GM18508 (cell line): ENCODE data around the gene RPN2.

Experiments
- ATAC-seq: cut with Tn5 transposase; IDR thresholded peaks from one replicate; pipeline ENCODE4 v1.9.1; 2021; ENCODE audit warnings: moderate number of reproducible peaks; ENCODE audit not compliant: insufficient read depth, unreplicated experiment

Gene RPN2

GRCh38 chr20:37261714-37262113 lies 82.6 kb downstream of the RPN2 start, which contains the start of gene GHRH:
GHRH (minus strand) TSS chr20:37261814; CDS start chr20:37256889, 4,925 bp downstream.
- ATAC-seq = no peak

- no peak for ATAC-seq
These were observed 83.4 kb downstream of the RPN2 start for GRCh38 chr20:37262505-37262904.

- no peak for ATAC-seq
These were observed 84.6 kb downstream of the RPN2 start for GRCh38 chr20:37263686-37264085.

DNA sequence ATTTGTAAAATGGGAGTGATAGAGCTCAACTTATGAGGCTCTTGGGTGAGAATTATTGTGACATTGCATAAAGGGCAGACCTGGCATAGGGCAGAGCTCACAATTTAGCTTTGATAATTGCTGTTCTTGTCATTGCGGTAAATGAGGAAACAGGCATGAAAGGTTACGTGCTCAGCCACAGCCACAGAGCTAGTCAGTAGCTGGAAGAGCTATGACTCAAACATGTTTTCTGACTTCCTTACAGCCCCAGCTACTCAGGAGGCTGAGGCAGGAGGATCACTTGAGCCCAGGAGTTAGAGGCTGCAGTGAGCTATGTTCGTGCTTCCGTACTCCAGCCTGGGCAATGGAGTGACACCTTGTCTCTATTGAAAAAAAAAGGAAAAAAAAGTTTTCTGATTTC lies 86.0 kb downstream of the RPN2 start:
- ATAC-seq = no peak

GRCh38 chr20:37266940-37267666 lies 88.0 kb downstream of the RPN2 start:
- ATAC-seq = no peak

DNA sequence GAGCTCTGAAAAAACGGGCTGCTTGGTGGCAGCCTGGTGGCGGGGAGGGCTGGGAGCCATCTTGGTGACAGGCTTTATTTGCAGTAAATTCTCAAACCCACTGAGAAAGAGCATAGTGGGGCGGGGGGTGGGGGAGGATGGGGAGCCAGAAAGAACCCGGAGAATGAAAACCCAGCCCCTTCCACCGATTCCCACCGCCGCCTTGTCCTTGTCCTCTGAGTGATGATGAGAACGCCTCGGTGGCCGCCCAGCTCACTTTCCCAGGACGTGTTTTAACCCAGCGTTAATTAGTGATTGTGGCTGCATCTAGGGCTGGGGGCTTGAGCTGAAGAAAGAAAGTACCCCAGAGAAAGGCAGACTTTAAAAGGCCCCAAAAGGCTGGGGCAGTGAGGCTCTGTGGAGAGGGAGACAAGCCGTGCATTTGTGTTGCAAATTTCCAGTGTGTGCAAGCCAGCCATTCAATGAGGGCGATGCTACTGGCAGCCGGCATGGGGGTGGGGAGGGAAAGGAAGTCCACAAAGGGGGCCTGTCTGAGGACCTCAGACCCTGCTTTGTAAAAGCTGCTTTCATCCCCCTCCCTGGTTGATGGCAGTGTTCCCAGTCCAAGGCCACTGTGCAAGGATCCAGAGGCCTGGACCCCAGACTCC lies 88.7 kb downstream of the RPN2 start:
- no peak for ATAC-seq

DNA sequence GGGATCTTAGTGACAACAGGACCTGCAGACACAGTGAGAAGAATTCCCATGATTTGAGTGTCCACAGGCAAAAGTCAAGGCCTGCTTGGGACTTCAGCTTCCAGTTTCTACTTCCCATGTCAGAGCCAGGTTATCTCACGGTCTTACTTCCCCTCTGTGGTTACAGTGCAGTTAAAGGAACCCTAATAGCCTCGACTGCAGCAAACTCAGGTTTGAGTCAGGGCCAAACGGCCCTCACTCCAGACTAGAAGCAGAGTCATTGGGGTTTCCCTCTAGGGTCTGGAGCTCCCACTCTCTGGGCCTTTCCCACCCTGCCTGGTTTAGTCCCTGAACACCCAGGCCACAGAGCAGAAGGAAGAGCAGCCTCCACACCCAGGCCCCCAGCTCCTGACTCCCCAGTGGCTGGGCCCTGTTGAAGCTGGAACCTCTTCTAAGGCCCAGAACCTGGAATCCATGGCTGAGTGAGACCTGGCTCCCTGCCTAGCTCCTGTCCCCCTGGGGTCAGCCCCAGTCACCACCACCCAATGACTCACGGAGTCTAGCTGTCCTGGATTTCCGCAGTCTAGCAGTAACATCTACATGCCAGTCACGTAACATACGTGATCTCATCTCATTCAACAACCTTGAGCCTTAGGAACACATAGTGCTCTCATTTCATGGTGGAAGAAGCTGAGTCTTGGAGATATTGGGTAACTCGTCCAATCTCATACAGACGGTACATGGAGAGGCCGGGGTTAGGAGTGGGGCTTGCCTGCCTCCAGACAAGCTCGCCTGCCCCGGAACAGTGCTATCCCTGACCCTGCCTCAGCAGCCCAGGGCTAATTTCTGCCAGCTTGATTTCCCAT lies 91.7 kb downstream of the RPN2 start:
- ATAC-seq = no peak

- no peak for ATAC-seq
These were observed 92.3 kb downstream of the RPN2 start for GRCh38 chr20:37271421-37271768.

DNA sequence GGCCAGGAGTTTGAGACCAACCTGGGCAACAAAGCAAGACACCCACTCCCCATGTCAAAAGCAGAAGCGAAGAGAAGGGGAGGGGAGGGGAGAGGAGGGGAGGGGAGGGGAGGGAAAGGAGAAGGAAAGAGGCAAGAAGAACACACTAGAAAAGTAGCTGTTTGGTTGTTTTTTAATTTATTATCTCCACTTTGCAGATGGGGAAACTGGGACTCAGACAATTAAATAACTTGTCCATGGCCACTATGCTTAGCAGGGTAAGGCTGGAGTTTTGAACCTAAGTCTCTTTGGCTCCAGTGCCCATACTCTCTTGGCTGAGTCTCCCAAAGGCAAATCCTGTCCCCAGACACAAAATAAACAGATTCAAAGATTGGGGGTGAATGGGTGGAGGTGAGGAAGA lies 94.9 kb downstream of the RPN2 start:
- no peak for ATAC-seq

- ATAC-seq = no peak
These were observed 95.9 kb downstream of the RPN2 start for GRCh38 chr20:37274851-37275524.

GRCh38 chr20:37276494-37277252 lies 97.5 kb downstream of the RPN2 start:
- ATAC-seq = peak; percentile 58

DNA sequence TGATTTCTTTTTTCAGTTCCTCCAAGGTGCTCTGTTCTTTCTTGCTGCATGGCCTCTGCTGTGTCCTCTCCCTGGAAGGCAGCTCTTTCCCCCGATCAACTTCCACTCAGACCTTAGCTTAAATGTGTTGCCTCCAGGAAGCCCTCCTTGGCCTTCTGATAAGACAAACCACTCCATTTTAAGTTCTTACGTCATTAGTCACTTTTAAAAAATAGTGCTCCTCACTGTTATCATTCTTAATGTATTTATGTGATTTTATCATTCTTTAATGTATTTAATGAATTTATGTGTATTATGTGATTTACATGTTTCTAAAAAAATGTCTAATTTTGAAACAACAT lies 98.1 kb downstream of the RPN2 start:
- ATAC-seq = no peak

DNA sequence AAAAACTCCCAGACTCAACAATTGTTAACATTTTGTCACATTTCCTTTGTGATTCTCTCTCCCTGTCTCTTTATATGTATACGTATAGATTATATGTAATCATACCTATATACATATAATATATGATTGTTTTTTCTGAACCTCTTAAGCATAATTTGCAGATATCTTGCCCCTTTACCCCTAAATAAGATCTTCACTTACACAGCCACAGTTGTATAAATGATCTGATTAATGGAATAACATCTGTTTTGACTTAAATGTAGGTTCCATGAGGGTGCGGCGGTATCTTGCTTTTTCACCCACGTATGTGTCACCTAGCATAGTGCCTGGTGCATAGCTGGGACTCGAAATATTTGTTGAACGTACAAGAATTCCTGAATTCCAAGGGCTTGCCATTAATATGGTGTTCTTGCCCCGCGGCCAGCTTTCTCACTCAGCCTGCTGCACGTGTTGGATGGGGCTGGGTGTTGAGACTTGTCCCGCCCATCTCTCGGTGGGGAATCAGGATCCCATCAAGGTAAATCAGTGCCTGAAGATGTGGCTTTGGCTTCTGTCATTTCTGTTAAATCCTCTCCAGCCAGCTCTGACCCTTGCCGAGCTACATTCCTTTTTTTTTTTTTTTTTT lies 99.9 kb downstream of the RPN2 start:
- ATAC-seq = no peak

- no peak for ATAC-seq
These were observed 100.7 kb downstream of the RPN2 start for GRCh38 chr20:37279820-37280219.

- no peak for ATAC-seq
These were observed 101.3 kb downstream of the RPN2 start for GRCh38 chr20:37280403-37280802.

GRCh38 chr20:37282556-37282955 lies 103.4 kb downstream of the RPN2 start:
- ATAC-seq = no peak

GRCh38 chr20:37283530-37284195 lies 104.5 kb downstream of the RPN2 start:
- ATAC-seq = no peak

DNA sequence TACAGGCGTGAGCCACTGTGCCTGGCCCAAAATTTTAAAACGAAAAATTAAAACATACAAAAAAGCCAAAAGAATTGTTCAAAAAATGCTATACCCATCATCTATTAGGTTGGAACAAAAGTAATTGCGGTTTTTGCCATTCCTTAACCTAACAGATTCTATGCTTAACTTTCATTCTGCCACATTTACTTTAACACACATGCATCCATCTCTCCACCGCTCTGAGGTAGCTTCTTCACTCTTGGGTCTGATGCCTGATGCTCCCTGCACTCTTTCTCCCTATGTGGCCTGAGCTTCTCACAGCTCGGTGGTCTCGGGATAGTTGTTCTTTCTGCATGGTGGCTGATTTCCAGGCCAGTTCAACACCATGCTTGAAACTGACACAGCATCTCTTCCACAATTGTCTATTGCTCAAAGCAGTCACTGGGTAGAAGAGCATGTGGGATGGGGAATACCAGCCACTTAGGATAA lies 105.6 kb downstream of the RPN2 start:
- no peak for ATAC-seq
